ENCODE measurements around the gene LIF. TPM values are rescaled to one million over a fixed set of nuclear protein-coding genes. Genes with fewer than 3 reads are reported as not detected.

Gene LIF
- total RNA-seq, 4 donors from 2014 or later, result 0.30 to 0.84 (median 0.72) TPM

GRCh38 chr22:30233582-30233981, 13.0 kb downstream of the LIF start:
- no peaks in the 10 kb centered on the region for H3K9me3 ChIP-seq
- WGBS, 2 donors, result 90% methylated on average over 6 of the region's 6 CpGs

DNA sequence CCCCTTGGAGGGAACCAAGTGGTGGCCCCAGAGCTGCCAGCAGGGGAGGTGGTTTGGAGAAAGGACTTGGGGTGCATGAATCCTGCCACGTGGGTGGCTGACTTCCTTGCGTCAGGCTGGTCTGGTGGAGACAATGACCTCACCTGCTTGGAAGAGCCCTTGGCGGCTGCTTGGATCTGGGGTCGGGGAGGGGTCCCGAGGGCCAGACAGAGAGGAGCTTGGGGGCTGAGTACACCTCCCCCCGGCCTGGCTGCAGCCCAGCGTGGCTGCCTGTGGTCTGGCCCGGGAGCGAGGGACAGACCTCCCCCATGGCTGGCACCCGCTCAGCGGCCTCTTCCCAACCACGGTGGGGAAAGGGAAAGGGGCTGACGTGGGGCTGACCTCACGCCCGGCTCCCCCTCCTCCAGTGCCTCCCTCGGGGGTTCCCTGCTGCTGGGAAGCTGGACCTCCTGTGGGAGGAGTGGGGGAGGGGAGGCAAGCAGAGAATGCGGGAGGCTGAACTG, 13.8 kb downstream of the LIF start:
- TF ChIP-seq EP300 (IDR thresholded peaks at IDR 0.05) (no peak), POLR2A (IDR thresholded peaks at IDR 0.05) (no peak), CTCF (IDR thresholded peaks at IDR 0.05) (no peak)
- no peak for DNase-seq (ENCODE audit: low spot score in 2 of 2)

More at GRCh38 chr22:30233582-30233981, 13.0 kb downstream of the LIF start:
- Histone ChIP-seq H3K4me3 (no peak overlapping the region), H3K36me3 (no peaks in the 10 kb centered on the region), H3K27ac (no peak overlapping the region), H3K27me3 (no peaks in the 10 kb centered on the region), H3K4me1 (peaks cover 0 to 27% (median 7%) of the 10 kb centered on the region in 4 donors)
- TF ChIP-seq EP300 (IDR thresholded peaks at IDR 0.05) (no peak), POLR2A (IDR thresholded peaks at IDR 0.05) (no peak), CTCF (IDR thresholded peaks at IDR 0.05) (no peak)
- DNase-seq (ENCODE audit: low spot score in 2 of 2), result no peak

DNA sequence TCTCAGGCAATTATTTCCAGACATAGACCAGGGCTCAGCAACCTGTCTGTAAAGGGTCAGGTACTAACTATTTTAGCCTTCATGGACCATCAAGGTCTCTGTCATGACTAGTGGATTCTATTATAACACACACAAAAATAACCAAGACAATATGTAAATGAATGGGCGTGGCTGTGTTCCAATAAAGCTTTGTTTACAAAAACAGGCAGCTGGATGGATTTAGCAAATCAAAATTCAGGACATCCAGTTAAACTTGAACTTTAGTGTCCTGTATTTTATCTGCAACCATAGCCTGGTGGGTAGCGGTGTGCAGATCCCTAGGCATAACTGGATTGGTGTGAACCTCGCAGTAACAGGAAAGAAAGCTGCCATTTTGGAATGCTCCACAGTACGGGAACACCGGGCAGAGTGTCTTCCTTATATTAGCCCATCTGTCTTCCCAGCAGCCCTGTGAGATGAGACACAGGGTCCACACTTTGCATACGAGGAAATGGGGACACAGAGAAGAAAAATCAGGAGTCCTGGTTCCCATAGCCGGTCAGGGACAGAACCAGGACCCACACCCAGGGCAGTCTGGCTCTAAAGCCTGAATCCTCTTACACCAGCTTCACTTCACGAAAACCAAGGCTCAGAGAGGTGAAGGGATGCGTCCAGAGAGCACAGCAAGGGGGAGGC, 15.6 kb downstream of the LIF start:
- H3K27ac ChIP-seq, result no peak overlapping the region
- no peak overlapping the region for H3K4me3 ChIP-seq
- no peak for DNase-seq (ENCODE audit: low spot score in 2 of 2)
- 79 to 83% methylated on average over 9 of the region's 9 CpGs for WGBS, 2 donors
- H3K27me3 ChIP-seq, result no peaks in the 10 kb centered on the region
- peaks cover 0 to 18% (median 6%) of the 10 kb centered on the region in 4 donors for H3K4me1 ChIP-seq
- TF ChIP-seq CTCF (IDR thresholded peaks at IDR 0.05) (no peak), POLR2A (IDR thresholded peaks at IDR 0.05) (no peak), EP300 (IDR thresholded peaks at IDR 0.05) (no peak)
- no peaks in the 10 kb centered on the region for H3K9me3 ChIP-seq
- no peaks in the 10 kb centered on the region for H3K36me3 ChIP-seq

More for the DNA sequence above, 13.8 kb downstream of the LIF start:
- H3K36me3 ChIP-seq, result no peaks in the 10 kb centered on the region
- no peaks in the 10 kb centered on the region for H3K9me3 ChIP-seq
- no peak overlapping the region for H3K4me3 ChIP-seq
- H3K27ac ChIP-seq, result no peak overlapping the region
- WGBS, 2 donors, result 35 to 37% methylated on average over 16 to 17 of the region's 17 CpGs
- no peaks in the 10 kb centered on the region for H3K27me3 ChIP-seq
- H3K4me1 ChIP-seq, result peaks cover 0 to 25% (median 7%) of the 10 kb centered on the region in 4 donors

DNA sequence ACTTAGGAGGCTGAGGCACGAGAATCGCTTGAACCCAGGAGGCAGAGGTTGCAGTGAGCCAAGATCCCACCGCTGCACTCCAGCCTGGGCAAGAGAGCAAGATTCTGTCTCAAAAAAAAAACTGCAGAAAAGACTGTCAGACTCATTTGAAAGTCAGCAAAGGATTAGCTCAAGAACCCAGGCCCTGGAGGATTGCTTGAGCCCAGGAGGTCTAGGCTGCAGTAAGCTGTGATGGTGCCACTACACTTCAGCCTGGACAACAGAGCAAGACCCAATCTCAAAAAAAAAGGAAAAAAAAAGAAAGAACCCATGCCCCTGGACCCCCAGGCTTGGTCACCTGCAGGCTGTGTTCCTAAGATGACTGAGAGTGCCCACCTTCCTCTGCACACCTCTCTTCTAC, 16.2 kb downstream of the LIF start:
- Histone ChIP-seq H3K4me1 (peaks cover 0 to 12% (median 3%) of the 10 kb centered on the region in 4 donors), H3K4me3 (no peak overlapping the region), H3K9me3 (no peaks in the 10 kb centered on the region), H3K36me3 (no peaks in the 10 kb centered on the region), H3K27ac (no peak overlapping the region), H3K27me3 (no peaks in the 10 kb centered on the region)
- no peak for DNase-seq (ENCODE audit: low spot score in 2 of 2)
- TF ChIP-seq EP300 (IDR thresholded peaks at IDR 0.05) (no peak), POLR2A (IDR thresholded peaks at IDR 0.05) (no peak), CTCF (IDR thresholded peaks at IDR 0.05) (no peak)
- WGBS, 2 donors, result 88 to 91% methylated on average over 3 of the region's 3 CpGs

GRCh38 chr22:30228509-30229359, 17.8 kb downstream of the LIF start:
- WGBS, 2 donors, result 56 to 65% methylated on average over 20 of the region's 21 CpGs
- Histone ChIP-seq H3K27me3 (no peaks in the 10 kb centered on the region), H3K36me3 (no peaks in the 10 kb centered on the region), H3K9me3 (no peaks in the 10 kb centered on the region), H3K4me1 (peaks cover 0 to 4% (median 0%) of the 10 kb centered on the region in 4 donors), H3K27ac (no peak overlapping the region), H3K4me3 (no peak overlapping the region)
- no peak for TF ChIP-seq EP300 (IDR thresholded peaks at IDR 0.05)
- TF ChIP-seq POLR2A (IDR thresholded peaks at IDR 0.05), result no peak
- TF ChIP-seq CTCF (IDR thresholded peaks at IDR 0.05), result no peak
- DNase-seq (ENCODE audit: low spot score in 2 of 2), result no peak

Measured in tibial nerve (tissue), 4 donors.